ENCODE data around the gene FUT8. TPM values are rescaled to one million over a fixed set of nuclear protein-coding genes. Genes with fewer than 3 reads are reported as not detected.
A peak's percentile ranks its signal among the peaks of the same experiment; 100 is the strongest.

Gene FUT8
- total RNA-seq, 1 donor, result 124 TPM

GRCh38 chr14:65770681-65771080, 358.2 kb downstream of the FUT8 start:
- no peaks in the 10 kb centered on the region for H4K20me1 ChIP-seq (ENCODE audit: insufficient read depth, low read length)
- H3K4me2 ChIP-seq (ENCODE audit: insufficient read depth, low read length), result no peak overlapping the region
- H2AFZ ChIP-seq (ENCODE audit: low read length), result no peak overlapping the region
- no peak overlapping the region for H3K27ac ChIP-seq (ENCODE audit: low read depth, low read length)
- peaks cover 5% of the 10 kb centered on the region for H3K27me3 ChIP-seq (ENCODE audit: insufficient read depth, low read length)
- no peaks in the 10 kb centered on the region for H3K79me2 ChIP-seq (ENCODE audit: insufficient read depth, low read length)
- peaks cover 3% of the 10 kb centered on the region for H3K4me1 ChIP-seq (ENCODE audit: insufficient read depth, low read length)
- no peaks in the 10 kb centered on the region for H3K36me3 ChIP-seq (ENCODE audit: insufficient read depth, low read length)
- no peak overlapping the region for H3K4me3 ChIP-seq (ENCODE audit: insufficient read depth, low read length)
- no peaks in the 10 kb centered on the region for H3K9me3 ChIP-seq (ENCODE audit: low read depth, low read length)
- no peak for DNase-seq (ENCODE audit: insufficient read length, low spot score, missing footprints)
- TF ChIP-seq, protein P1, sequence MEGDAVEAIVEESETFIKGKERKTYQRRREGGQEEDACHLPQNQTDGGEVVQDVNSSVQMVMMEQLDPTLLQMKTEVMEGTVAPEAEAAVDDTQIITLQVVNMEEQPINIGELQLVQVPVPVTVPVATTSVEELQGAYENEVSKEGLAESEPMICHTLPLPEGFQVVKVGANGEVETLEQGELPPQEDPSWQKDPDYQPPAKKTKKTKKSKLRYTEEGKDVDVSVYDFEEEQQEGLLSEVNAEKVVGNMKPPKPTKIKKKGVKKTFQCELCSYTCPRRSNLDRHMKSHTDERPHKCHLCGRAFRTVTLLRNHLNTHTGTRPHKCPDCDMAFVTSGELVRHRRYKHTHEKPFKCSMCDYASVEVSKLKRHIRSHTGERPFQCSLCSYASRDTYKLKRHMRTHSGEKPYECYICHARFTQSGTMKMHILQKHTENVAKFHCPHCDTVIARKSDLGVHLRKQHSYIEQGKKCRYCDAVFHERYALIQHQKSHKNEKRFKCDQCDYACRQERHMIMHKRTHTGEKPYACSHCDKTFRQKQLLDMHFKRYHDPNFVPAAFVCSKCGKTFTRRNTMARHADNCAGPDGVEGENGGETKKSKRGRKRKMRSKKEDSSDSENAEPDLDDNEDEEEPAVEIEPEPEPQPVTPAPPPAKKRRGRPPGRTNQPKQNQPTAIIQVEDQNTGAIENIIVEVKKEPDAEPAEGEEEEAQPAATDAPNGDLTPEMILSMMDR (IDR thresholded peaks at IDR 0.05; ENCODE audit: extremely low read depth, low read depth, low read length), result no peak

- Histone ChIP-seq H3K36me3 (ENCODE audit: insufficient read depth, low read length) (no peaks in the 10 kb centered on the region), H3K4me3 (ENCODE audit: insufficient read depth, low read length) (no peak overlapping the region), H2AFZ (ENCODE audit: low read length) (no peak overlapping the region), H3K27ac (ENCODE audit: low read depth, low read length) (no peak overlapping the region), H3K4me1 (ENCODE audit: insufficient read depth, low read length) (peaks cover 3% of the 10 kb centered on the region), H4K20me1 (ENCODE audit: insufficient read depth, low read length) (no peaks in the 10 kb centered on the region), H3K27me3 (ENCODE audit: insufficient read depth, low read length) (peaks cover 5% of the 10 kb centered on the region), H3K79me2 (ENCODE audit: insufficient read depth, low read length) (no peaks in the 10 kb centered on the region), H3K9me3 (ENCODE audit: low read depth, low read length) (no peaks in the 10 kb centered on the region), H3K4me2 (ENCODE audit: insufficient read depth, low read length) (no peak overlapping the region)
- DNase-seq (ENCODE audit: insufficient read length, low spot score, missing footprints), result no peak
- TF ChIP-seq, protein P1 (IDR thresholded peaks at IDR 0.05; ENCODE audit: extremely low read depth, low read depth, low read length), result no peak
Measured at GRCh38 chr14:65771271-65771670, 358.7 kb downstream of the FUT8 start.

- H2AFZ ChIP-seq (ENCODE audit: low read length), result no peak overlapping the region
- no peak overlapping the region for H3K4me2 ChIP-seq (ENCODE audit: insufficient read depth, low read length)
- peaks cover 9% of the 10 kb centered on the region for H3K27me3 ChIP-seq (ENCODE audit: insufficient read depth, low read length)
- TF ChIP-seq, protein P1 (IDR thresholded peaks at IDR 0.05; ENCODE audit: extremely low read depth, low read depth, low read length), result no peak
- no peaks in the 10 kb centered on the region for H4K20me1 ChIP-seq (ENCODE audit: insufficient read depth, low read length)
- H3K9me3 ChIP-seq (ENCODE audit: low read depth, low read length), result no peaks in the 10 kb centered on the region
- no peak for DNase-seq (ENCODE audit: insufficient read length, low spot score, missing footprints)
- no peak overlapping the region for H3K27ac ChIP-seq (ENCODE audit: low read depth, low read length)
- peaks cover 3% of the 10 kb centered on the region for H3K4me1 ChIP-seq (ENCODE audit: insufficient read depth, low read length)
- no peaks in the 10 kb centered on the region for H3K36me3 ChIP-seq (ENCODE audit: insufficient read depth, low read length)
- no peak overlapping the region for H3K4me3 ChIP-seq (ENCODE audit: insufficient read depth, low read length)
- no peaks in the 10 kb centered on the region for H3K79me2 ChIP-seq (ENCODE audit: insufficient read depth, low read length)
Measured at GRCh38 chr14:65772466-65772865, 359.9 kb downstream of the FUT8 start.

- Histone ChIP-seq H3K27me3 (ENCODE audit: insufficient read depth, low read length) (peaks cover 9% of the 10 kb centered on the region), H3K36me3 (ENCODE audit: insufficient read depth, low read length) (no peaks in the 10 kb centered on the region), H3K9me3 (ENCODE audit: low read depth, low read length) (no peaks in the 10 kb centered on the region), H3K79me2 (ENCODE audit: insufficient read depth, low read length) (no peaks in the 10 kb centered on the region), H3K4me3 (ENCODE audit: insufficient read depth, low read length) (no peak overlapping the region), H3K4me2 (ENCODE audit: insufficient read depth, low read length) (no peak overlapping the region), H4K20me1 (ENCODE audit: insufficient read depth, low read length) (no peaks in the 10 kb centered on the region), H3K27ac (ENCODE audit: low read depth, low read length) (no peak overlapping the region), H3K4me1 (ENCODE audit: insufficient read depth, low read length) (peaks cover 3% of the 10 kb centered on the region), H2AFZ (ENCODE audit: low read length) (no peak overlapping the region)
- TF ChIP-seq, protein P1 (IDR thresholded peaks at IDR 0.05; ENCODE audit: extremely low read depth, low read depth, low read length), result no peak
- DNase-seq (ENCODE audit: insufficient read length, low spot score, missing footprints), result peak; percentile 6
Measured at GRCh38 chr14:65772921-65773574, 360.5 kb downstream of the FUT8 start.
